ENCODE results near the gene BABAM2. TPM values are rescaled to one million over a fixed set of nuclear protein-coding genes. Genes with fewer than 3 reads are reported as not detected.

Gene BABAM2
- total and polyA plus RNA-seq, 10 of the 15 experiments (the other 5 are each of a cell fraction or from before 2014, with no cell fraction given), result 30.7 to 59.9 (median 44.5) TPM

GRCh38 chr2:28148566-28148965 lies 258.0 kb downstream of the BABAM2 start:
- no peaks in the 10 kb centered on the region for H3K9me3 ChIP-seq (replicated peaks; ENCODE audit: control insufficient read depth, insufficient read depth, low read length)
- WGBS (ENCODE audit: insufficient coverage, insufficient replicate concordance, low lambda C conversion rate, missing lambda C conversion rate), result 85% methylated on average over 5 of the region's 5 CpGs
- no peak overlapping the region for H3K4me3 ChIP-seq
- H3K4me1 ChIP-seq (ENCODE audit: control insufficient read depth, insufficient read depth, low read length), result no peaks in the 10 kb centered on the region
- ChIA-PET CTCF (interaction anchor here (1.7 kb wide), 1 partner anchor 10 kb away, joined by 3 read pairs; no protein-coding TSS in a partner anchor), RAD21 (ENCODE audit: unreplicated experiment) (no interaction called here), SMC1A (ENCODE audit: uncharacterized antibody, unreplicated experiment) (no interaction called here), POLR2A (no interaction called here)
- H3K36me3 ChIP-seq (ENCODE audit: control insufficient read depth in 2 of 2, insufficient read depth in 2 of 2, low read length in 1 of 2), result no peaks in the 10 kb centered on the region
- H2AFZ ChIP-seq (ENCODE audit: control insufficient read depth, low read depth, low read length), result no peak overlapping the region
- H3K4me2 ChIP-seq (ENCODE audit: control insufficient read depth, insufficient read depth), result no peak overlapping the region
- no peaks in the 10 kb centered on the region for H3K79me2 ChIP-seq (ENCODE audit: control insufficient read depth, insufficient read depth, low read length)
- FAIRE-seq, result no peak
- no peak overlapping the region for H3K27ac ChIP-seq (ENCODE audit: control insufficient read depth, insufficient read depth)
- H3K9ac ChIP-seq (ENCODE audit: control insufficient read depth, insufficient read depth, low read length), result no peak overlapping the region
- in situ Hi-C loops (cut with MboI), result no loop called here
- intact Hi-C loops (cut with micrococcal nuclease; ENCODE audit: unreplicated experiment), result no loop called here
- DNase-seq (ENCODE audit: low read depth, low spot score), result no peak
- no peaks in the 10 kb centered on the region for H4K20me1 ChIP-seq (ENCODE audit: control insufficient read depth, insufficient read depth)
- BruUV-seq (replicated peaks), result no TSS peak
- TF ChIP-seq SRF (IDR thresholded peaks at IDR 0.05; ENCODE audit: low read depth in 2 of 2, low read length in 2 of 2) (no peak), CREM (IDR thresholded peaks at IDR 0.05; ENCODE audit: low read depth) (no peak), CBX3 (IDR thresholded peaks at IDR 0.05; ENCODE audit: borderline replicate concordance, low read depth) (no peak), HSF1 (IDR thresholded peaks at IDR 0.05; ENCODE audit: low read depth, low read length) (no peak), IKZF1 (conservative IDR thresholded peaks at IDR 0.05) (no peak), ASH2L (IDR thresholded peaks at IDR 0.05; ENCODE audit: borderline replicate concordance, low read depth) (no peak), PML (IDR thresholded peaks at IDR 0.05; ENCODE audit: low read length) (no peak), TBL1XR1 (IDR thresholded peaks at IDR 0.05; ENCODE audit: low read depth, low read length) (no peak), HDAC6 (IDR thresholded peaks at IDR 0.05; ENCODE audit: unreplicated experiment) (no peak), NFYB (IDR thresholded peaks at IDR 0.05; ENCODE audit: insufficient read depth, low read depth, low read length) (no peak)
- TF ChIP-seq, protein P1, sequence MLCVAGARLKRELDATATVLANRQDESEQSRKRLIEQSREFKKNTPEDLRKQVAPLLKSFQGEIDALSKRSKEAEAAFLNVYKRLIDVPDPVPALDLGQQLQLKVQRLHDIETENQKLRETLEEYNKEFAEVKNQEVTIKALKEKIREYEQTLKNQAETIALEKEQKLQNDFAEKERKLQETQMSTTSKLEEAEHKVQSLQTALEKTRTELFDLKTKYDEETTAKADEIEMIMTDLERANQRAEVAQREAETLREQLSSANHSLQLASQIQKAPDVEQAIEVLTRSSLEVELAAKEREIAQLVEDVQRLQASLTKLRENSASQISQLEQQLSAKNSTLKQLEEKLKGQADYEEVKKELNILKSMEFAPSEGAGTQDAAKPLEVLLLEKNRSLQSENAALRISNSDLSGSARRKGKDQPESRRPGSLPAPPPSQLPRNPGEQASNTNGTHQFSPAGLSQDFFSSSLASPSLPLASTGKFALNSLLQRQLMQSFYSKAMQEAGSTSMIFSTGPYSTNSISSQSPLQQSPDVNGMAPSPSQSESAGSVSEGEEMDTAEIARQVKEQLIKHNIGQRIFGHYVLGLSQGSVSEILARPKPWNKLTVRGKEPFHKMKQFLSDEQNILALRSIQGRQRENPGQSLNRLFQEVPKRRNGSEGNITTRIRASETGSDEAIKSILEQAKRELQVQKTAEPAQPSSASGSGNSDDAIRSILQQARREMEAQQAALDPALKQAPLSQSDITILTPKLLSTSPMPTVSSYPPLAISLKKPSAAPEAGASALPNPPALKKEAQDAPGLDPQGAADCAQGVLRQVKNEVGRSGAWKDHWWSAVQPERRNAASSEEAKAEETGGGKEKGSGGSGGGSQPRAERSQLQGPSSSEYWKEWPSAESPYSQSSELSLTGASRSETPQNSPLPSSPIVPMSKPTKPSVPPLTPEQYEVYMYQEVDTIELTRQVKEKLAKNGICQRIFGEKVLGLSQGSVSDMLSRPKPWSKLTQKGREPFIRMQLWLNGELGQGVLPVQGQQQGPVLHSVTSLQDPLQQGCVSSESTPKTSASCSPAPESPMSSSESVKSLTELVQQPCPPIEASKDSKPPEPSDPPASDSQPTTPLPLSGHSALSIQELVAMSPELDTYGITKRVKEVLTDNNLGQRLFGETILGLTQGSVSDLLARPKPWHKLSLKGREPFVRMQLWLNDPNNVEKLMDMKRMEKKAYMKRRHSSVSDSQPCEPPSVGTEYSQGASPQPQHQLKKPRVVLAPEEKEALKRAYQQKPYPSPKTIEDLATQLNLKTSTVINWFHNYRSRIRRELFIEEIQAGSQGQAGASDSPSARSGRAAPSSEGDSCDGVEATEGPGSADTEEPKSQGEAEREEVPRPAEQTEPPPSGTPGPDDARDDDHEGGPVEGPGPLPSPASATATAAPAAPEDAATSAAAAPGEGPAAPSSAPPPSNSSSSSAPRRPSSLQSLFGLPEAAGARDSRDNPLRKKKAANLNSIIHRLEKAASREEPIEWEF (IDR thresholded peaks at IDR 0.05; ENCODE audit: insufficient replicate concordance, low read depth, low read length), result no peak
- TF ChIP-seq, protein P2, sequence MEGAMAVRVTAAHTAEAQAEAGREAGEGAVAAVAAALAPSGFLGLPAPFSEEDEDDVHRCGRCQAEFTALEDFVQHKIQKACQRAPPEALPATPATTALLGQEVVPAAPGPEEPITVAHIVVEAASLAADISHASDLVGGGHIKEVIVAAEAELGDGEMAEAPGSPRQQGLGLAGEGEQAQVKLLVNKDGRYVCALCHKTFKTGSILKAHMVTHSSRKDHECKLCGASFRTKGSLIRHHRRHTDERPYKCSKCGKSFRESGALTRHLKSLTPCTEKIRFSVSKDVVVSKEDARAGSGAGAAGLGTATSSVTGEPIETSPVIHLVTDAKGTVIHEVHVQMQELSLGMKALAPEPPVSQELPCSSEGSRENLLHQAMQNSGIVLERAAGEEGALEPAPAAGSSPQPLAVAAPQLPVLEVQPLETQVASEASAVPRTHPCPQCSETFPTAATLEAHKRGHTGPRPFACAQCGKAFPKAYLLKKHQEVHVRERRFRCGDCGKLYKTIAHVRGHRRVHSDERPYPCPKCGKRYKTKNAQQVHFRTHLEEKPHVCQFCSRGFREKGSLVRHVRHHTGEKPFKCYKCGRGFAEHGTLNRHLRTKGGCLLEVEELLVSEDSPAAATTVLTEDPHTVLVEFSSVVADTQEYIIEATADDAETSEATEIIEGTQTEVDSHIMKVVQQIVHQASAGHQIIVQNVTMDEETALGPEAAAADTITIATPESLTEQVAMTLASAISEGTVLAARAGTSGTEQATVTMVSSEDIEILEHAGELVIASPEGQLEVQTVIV (IDR thresholded peaks at IDR 0.05; ENCODE audit: borderline replicate concordance, partially characterized antibody), result no peak
- no peaks in the 10 kb centered on the region for H3K27me3 ChIP-seq (replicated peaks in 1 of 2; ENCODE audit: control insufficient read depth in 2 of 2, insufficient read depth in 2 of 2, low read length in 1 of 2)
- ATAC-seq, result no peak
